Measurements from ENCODE around the gene ASB15. TPM values are rescaled to one million over a fixed set of nuclear protein-coding genes. Genes with fewer than 3 reads are reported as not detected.

The ASB15 gene
- total RNA-seq, 4 donors from 2014 or later = not detected

DNA sequence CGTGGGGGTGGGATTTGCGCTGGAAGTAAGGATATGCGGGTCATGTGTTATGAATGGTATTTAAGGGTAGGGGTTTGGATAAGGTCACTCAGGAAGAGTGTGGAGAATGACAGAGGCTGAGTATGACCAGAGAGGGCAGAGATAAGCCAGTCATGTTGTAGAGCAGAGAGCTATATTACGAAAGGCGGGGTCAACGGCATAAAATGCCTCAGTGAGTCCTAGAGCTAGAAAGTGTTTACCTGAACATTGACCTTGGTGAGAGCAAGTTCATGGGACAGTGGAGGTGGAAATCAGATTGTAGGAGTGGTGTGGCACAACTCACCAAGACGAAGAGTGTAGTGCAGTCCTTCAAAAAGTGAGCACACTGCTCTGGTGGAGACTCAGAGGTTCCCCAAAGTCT, 67.9 kb downstream of the ASB15 start:
- WGBS, 2 donors = 85 to 87% methylated on average over 7 of the region's 7 CpGs
- intact Hi-C loops (cut with DNase I; ENCODE audit: low total_unique reads) = no loop called here
- no peak for DNase-seq (ENCODE audit: low spot score in 2 of 2)

DNA sequence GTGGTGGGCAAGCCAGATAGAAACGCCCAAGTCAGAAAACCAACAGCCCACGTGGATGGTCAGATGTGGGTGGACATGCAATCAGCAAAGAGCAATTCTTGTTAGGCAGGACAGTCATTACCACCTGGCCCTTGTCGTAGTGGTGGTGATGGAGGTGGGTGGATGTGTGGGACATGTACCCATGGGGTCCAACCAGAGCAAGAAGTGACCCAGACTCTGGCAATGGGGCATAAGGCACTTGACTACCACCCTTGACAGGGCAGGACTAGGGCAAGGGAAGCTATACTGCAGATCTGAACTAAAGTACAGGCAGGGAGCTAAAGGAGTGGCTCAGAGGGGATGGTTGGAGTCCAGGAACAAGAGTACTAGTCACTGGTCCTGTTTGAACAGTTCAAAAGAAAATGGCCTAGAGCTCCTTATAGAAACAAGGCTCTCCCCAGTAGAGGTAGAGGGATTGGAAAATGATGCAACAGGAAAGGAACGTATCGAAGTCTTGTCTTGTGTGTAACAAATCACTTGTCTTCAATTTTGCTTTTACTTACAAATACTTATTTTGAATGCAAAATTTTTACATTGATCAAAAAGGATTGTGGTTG, 71.6 kb downstream of the ASB15 start:
- DNase-seq (ENCODE audit: low spot score in 2 of 2) = no peak
- WGBS, 2 donors = 71 to 76% methylated on average over 5 of the region's 5 CpGs
- intact Hi-C loops (cut with DNase I; ENCODE audit: low total_unique reads) = no loop called here
- no peak for TF ChIP-seq POLR2A (IDR thresholded peaks at IDR 0.05)
- TF ChIP-seq, protein P1, sequence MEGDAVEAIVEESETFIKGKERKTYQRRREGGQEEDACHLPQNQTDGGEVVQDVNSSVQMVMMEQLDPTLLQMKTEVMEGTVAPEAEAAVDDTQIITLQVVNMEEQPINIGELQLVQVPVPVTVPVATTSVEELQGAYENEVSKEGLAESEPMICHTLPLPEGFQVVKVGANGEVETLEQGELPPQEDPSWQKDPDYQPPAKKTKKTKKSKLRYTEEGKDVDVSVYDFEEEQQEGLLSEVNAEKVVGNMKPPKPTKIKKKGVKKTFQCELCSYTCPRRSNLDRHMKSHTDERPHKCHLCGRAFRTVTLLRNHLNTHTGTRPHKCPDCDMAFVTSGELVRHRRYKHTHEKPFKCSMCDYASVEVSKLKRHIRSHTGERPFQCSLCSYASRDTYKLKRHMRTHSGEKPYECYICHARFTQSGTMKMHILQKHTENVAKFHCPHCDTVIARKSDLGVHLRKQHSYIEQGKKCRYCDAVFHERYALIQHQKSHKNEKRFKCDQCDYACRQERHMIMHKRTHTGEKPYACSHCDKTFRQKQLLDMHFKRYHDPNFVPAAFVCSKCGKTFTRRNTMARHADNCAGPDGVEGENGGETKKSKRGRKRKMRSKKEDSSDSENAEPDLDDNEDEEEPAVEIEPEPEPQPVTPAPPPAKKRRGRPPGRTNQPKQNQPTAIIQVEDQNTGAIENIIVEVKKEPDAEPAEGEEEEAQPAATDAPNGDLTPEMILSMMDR (IDR thresholded peaks at IDR 0.05) = no peak
- no peak overlapping the region for H3K4me3 ChIP-seq (ENCODE audit: low read depth, poor library complexity, severe bottlenecking)

More for the DNA sequence above, 67.9 kb downstream of the ASB15 start:
- TF ChIP-seq POLR2A (IDR thresholded peaks at IDR 0.05) = no peak
- TF ChIP-seq, protein P1 (IDR thresholded peaks at IDR 0.05) = no peak
- H3K4me3 ChIP-seq (ENCODE audit: low read depth, poor library complexity, severe bottlenecking) = no peak overlapping the region

DNA sequence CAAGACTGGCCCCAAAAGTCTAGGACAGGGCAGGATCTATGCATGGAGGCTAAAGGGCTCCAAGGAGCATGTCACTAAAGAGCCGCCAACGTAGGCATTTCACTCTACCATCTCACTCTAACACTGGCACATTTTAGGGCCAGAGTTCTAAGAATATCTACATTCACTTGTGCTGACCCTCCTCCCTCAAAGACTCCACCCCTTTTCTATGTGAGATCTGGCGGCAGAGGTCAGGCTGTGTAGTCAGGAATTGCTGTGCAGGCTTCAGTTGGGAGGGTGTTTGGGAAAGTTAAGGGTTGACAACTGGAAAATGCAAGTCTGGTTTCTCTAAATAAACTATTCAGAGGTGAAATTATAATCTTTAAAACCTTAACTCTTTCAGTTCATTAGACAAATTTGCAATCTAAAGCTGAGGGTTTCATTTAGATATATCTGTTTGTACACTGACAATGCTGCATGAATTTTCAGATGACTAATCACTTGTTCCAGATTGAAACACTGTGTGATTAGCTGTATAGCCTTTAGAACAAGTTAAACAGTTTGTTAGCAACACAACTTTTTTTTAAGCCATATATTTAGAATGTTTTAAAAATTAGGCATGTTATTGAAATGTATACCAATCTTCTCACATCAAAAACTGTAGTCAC, 72.3 kb downstream of the ASB15 start:
- TF ChIP-seq POLR2A (IDR thresholded peaks at IDR 0.05) = no peak
- TF ChIP-seq, protein P1 (IDR thresholded peaks at IDR 0.05) = no peak
- H3K4me3 ChIP-seq (ENCODE audit: low read depth, poor library complexity, severe bottlenecking) = no peak overlapping the region
- intact Hi-C loops (cut with DNase I; ENCODE audit: low total_unique reads) = no loop called here
- no peak for DNase-seq (ENCODE audit: low spot score in 2 of 2)
- 68 to 69% methylated on average over 3 of the region's 3 CpGs for WGBS, 2 donors

DNA sequence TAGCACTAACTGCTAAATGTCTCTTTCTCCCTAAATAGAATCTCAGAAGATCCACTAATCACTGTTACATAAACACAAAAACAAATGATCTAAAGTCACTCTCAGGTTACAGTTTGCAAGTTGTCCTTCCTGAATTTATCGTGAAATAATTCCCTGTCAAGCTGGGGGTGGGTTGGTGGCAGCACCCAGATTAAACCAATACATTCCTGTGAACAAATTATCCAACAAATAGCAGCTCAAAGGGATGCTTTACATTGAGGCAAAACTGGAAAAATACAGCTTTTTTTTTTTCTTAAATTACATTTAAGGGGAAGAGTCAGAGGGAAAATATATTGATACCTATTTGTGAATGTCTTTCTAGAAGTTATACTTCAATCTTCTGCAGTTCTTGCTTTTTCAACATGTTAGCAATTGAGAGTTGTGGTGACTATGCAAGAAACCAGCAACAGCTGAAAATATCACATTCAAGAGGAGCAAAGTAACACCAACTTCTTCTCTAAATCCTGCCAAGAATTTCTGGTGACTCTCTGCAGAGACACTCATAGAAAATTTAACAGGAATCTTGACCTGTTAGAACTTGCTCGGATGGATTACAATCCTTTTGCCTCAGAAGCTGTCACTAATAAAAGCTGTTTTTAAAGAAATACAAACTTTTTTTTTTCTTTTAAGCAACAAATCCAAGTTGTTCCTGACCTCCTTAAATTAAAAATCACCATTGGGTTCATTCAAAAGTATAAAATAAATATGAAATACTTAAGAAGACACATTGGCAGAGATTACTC, 73.0 kb downstream of the ASB15 start:
- no peak for DNase-seq (ENCODE audit: low spot score in 2 of 2)
- intact Hi-C loops (cut with DNase I; ENCODE audit: low total_unique reads) = no loop called here
- WGBS, 2 donors = 22 to 25% methylated on average over 2 of the region's 2 CpGs
- TF ChIP-seq, protein P1 (IDR thresholded peaks at IDR 0.05) = no peak
- no peak for TF ChIP-seq POLR2A (IDR thresholded peaks at IDR 0.05)
- no peak overlapping the region for H3K4me3 ChIP-seq (ENCODE audit: low read depth, poor library complexity, severe bottlenecking)

DNA sequence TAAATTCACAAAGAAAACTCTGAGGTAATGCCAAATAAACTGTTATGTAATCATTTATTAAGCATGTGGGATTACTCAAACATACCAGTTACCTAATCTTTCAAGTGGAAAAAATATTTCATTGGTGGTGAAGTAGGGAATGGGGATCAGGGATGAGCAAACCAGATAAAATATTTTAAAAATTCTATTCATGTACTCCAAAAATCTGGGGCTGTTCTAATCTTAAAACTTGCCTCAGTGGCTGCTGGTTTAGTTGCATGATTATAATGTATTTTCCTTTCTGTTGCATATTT, 73.5 kb downstream of the ASB15 start:
- H3K4me3 ChIP-seq (ENCODE audit: low read depth, poor library complexity, severe bottlenecking) = no peak overlapping the region
- intact Hi-C loops (cut with DNase I; ENCODE audit: low total_unique reads) = no loop called here
- TF ChIP-seq, protein P1 (IDR thresholded peaks at IDR 0.05) = no peak
- TF ChIP-seq POLR2A (IDR thresholded peaks at IDR 0.05) = no peak
- no peak for DNase-seq (ENCODE audit: low spot score in 2 of 2)
